Tibial artery (tissue), 4 donors: ENCODE results near the gene SMC3.

ENCODE experiments used
- DNase-seq, 2 donors: peaks; one replicate each; pipeline ENCODE4 v3.0.0-alpha.2; 2019
- H3K27ac ChIP-seq, 2 donors: fragments of 200-600 bp; sonication (generic) in 1 of 2; 1 replicate in 1 of 2; 2 replicates in 1 of 2; pipeline ENCODE4 v1.5.1; 2018 to 2019; ENCODE audit warnings: mild to moderate bottlenecking in 1 of 2
- H3K27me3 ChIP-seq, 2 donors: fragments of 200-600 bp; sonication (generic) in 1 of 2; one replicate each; pipeline versions ENCODE4 v1.5.1 to v1.6.0; 2016 to 2019
- H3K36me3 ChIP-seq, 3 donors: fragments of 200-600 bp; sonication (generic) in 2 of 3; one replicate each; pipeline ENCODE4 v1.5.1; 2016 to 2019; ENCODE audit warnings: mild to moderate bottlenecking in 2 of 3
- H3K4me1 ChIP-seq, 4 donors: fragments of 200-600 bp; sonication (generic) in 2 of 4; 1 replicate in 3 of 4; 2 replicates in 1 of 4; pipeline ENCODE4 v1.5.1; 2016 to 2019
- H3K4me3 ChIP-seq, 2 donors: fragments of 200-600 bp; sonication (generic) in 1 of 2; 1 replicate in 1 of 2; 2 replicates in 1 of 2; pipeline ENCODE4 v1.5.1; 2018 to 2019; ENCODE audit warnings: mild to moderate bottlenecking in 2 of 2
- H3K9me3 ChIP-seq, 3 donors: fragments of 200-600 bp; sonication (generic) in 1 of 3; one replicate each; pipeline ENCODE4 v1.5.1; 2016 to 2019
- CTCF ChIP-seq, 2 experiments: fragments of 200-600 bp in 1 of 2; fragments of 450-650 bp in 1 of 2; IDR thresholded peaks; one replicate each; pipeline ENCODE4 v1.5.1; 2017 to 2019; ENCODE audit warnings: antibody characterized with exemption in 2 of 2, mild to moderate bottlenecking in 1 of 2, moderate library complexity in 1 of 2
- intact Hi-C: fragments of 100-400 bp; cut with DNase I; formaldehyde crosslinking; loops from one replicate; pipeline ENCODE4 v1.15.0; 2023; ENCODE audit warnings: low total_unique reads

The SMC3 gene

DNA sequence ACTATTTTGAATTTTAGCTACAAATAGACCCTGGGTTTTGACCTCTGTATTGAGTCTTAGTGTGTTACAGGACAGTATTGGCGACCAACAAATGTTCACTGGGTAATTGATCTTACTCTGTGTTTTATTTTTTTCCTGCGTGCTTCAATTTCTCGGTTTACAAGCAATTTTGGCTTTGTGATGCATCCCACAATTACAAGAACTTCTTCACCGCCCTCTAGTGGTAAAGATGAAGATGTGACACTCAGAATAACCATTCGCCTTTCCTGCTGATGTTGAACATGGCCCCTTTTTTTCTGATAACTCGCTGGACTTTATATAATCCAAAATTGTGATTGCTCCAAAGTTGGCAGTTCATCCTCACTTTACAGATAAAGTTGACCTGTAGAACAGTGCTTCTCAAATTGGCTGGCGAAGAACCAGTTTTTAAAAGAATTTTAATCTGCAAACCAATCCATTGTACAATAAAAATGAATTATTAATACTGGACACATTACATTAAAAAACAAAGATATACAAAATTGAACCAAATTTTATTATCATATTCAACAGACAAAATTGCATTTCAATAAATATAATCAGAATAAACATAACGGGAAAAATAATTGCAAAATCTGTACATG, 20.2 kb upstream of the SMC3 start:
- no peaks in the 10 kb centered on the region for H3K36me3 ChIP-seq
- no peaks in the 10 kb centered on the region for H3K9me3 ChIP-seq
- peaks cover 0 to 18% of the 10 kb centered on the region in 2 donors for H3K27me3 ChIP-seq
- no peak overlapping the region for H3K27ac ChIP-seq
- intact Hi-C loops = loop anchor here (5.0 to 10.0 kb wide), 2 partner anchors 240 to 342 kb away; partner anchors contain the start of gene MXI1
- no peaks in the 10 kb centered on the region for H3K4me1 ChIP-seq
- H3K4me3 ChIP-seq = no peak overlapping the region
- DNase-seq = no peak
- peak; percentile 70 to 84 for TF ChIP-seq CTCF (IDR thresholded peaks at IDR 0.05)

DNA sequence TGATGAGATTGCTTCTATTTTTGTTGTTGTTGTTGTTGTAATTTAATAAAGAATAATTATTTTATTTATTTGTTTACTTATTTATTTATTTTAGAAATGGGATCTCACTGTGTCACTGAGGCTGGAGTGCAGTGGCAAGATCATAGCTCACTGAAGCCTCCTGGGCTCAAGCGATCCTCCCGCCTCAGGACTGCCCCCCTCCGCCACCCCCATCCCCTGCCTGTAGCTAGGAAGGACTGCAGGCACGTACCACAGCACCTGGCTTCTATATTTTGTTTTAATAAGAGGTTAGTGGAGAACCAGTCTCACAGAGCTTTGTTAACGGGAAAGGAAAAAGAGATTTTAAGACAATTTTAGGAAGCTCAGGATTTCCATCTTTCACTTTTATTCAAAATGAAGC, 19.5 kb upstream of the SMC3 start:
- intact Hi-C loops = loop anchor here (5.0 to 10.0 kb wide), 2 partner anchors 241 to 343 kb away; partner anchors contain the start of gene MXI1
- Histone ChIP-seq H3K27ac (no peak overlapping the region), H3K4me1 (no peaks in the 10 kb centered on the region), H3K9me3 (no peaks in the 10 kb centered on the region), H3K36me3 (no peaks in the 10 kb centered on the region), H3K27me3 (peaks cover 0 to 22% of the 10 kb centered on the region in 2 donors), H3K4me3 (no peak overlapping the region)
- TF ChIP-seq CTCF (IDR thresholded peaks at IDR 0.05) = no peak
- DNase-seq = no peak

DNA sequence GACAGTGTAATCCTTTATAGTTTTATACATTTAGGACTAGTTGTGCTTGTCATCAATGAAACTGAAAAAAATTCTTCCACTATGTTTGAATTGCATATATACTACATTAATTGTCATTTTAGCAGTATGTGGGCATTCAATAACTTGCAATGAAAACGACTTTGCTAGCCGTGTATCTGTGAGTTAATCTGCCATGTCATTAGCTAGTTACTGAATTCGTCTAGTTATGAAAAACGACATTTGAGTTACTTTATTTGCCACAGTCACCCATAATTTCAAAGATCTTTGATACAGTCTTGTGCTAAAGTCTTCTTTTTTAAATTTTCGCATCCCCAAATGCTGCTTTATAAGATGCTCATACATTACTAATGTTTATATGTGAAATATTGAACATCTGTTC, 18.3 kb upstream of the SMC3 start:
- TF ChIP-seq CTCF (IDR thresholded peaks at IDR 0.05) = no peak
- H3K9me3 ChIP-seq = no peaks in the 10 kb centered on the region
- no peak overlapping the region for H3K27ac ChIP-seq
- intact Hi-C loops = loop anchor here (5.0 to 10.0 kb wide), 2 partner anchors 242 to 344 kb away; partner anchors contain the start of gene MXI1
- no peak for DNase-seq
- H3K36me3 ChIP-seq = no peaks in the 10 kb centered on the region
- no peak overlapping the region for H3K4me3 ChIP-seq
- peaks cover 0 to 22% of the 10 kb centered on the region in 2 donors for H3K27me3 ChIP-seq
- no peaks in the 10 kb centered on the region for H3K4me1 ChIP-seq

DNA sequence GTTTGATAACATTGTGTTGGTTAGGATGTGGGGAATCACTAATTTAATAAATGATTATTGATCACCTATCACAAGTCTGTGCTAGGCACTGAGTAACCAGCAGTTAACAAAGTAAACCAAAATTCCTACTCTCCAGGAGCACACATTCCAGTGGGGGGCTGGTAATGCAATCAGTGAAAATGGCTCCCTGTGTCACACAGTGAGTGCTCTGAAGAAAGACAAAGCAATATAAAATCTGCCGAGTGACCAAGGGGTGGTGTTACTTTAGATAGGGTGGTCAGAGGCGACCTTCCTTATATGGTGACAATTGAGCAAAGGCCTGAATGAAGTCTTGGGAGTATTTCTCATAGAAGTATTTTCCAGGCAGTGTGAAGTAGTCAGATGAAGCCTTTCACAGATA, 13.6 kb upstream of the SMC3 start:
- TF ChIP-seq CTCF (IDR thresholded peaks at IDR 0.05) = no peak
- no peak overlapping the region for H3K4me3 ChIP-seq
- H3K27ac ChIP-seq = no peak overlapping the region
- no peaks in the 10 kb centered on the region for H3K36me3 ChIP-seq
- intact Hi-C loops = no loop called here
- no peak for DNase-seq
- peaks cover 0 to 22% of the 10 kb centered on the region in 2 donors for H3K27me3 ChIP-seq
- no peaks in the 10 kb centered on the region for H3K4me1 ChIP-seq
- H3K9me3 ChIP-seq = no peaks in the 10 kb centered on the region

GRCh38 chr10:110556296-110556695, 11.2 kb upstream of the SMC3 start:
- no peaks in the 10 kb centered on the region for H3K9me3 ChIP-seq
- intact Hi-C loops = loop anchor here (5.0 kb wide), 1 partner anchor 1006 kb away; no protein-coding TSS in a partner anchor
- H3K4me3 ChIP-seq = no peak overlapping the region
- TF ChIP-seq CTCF (IDR thresholded peaks at IDR 0.05) = no peak
- no peak for DNase-seq
- H3K27me3 ChIP-seq = peaks cover 0 to 21% of the 10 kb centered on the region in 2 donors
- H3K36me3 ChIP-seq = no peaks in the 10 kb centered on the region
- H3K4me1 ChIP-seq = no peaks in the 10 kb centered on the region
- no peak overlapping the region for H3K27ac ChIP-seq
